ENCODE measurements around the gene DZIP3. TPM values are rescaled to one million over a fixed set of nuclear protein-coding genes. Genes with fewer than 3 reads are reported as not detected.

The DZIP3 gene
- total and polyA plus RNA-seq, 2 of the 8 experiments (the other 6 are each of a cell fraction or from before 2014, with no cell fraction given) = 10.4 to 24.3 TPM

- Histone ChIP-seq H3K79me2 (ENCODE audit: control insufficient read depth in 1 of 2, insufficient read depth in 2 of 2, low read length in 2 of 2) (no peaks in the 10 kb centered on the region), H3K27me3 (replicated peaks in 1 of 4; ENCODE audit: control insufficient read depth in 3 of 4, extremely low read depth in 1 of 4, insufficient read depth in 3 of 4, low read length in 3 of 4) (peaks cover 0 to 1% (median 0%) of the 10 kb centered on the region in 4 experiments; a peak in 1 of 7 replicates), H3K36me3 (ENCODE audit: control insufficient read depth in 2 of 4, insufficient read depth in 4 of 4, low read length in 3 of 4) (peaks cover 0 to 12% (median 0%) of the 10 kb centered on the region in 4 experiments; a peak in 4 of 8 replicates), H3K9ac (replicated peaks in 1 of 4; ENCODE audit: extremely low read depth in 1 of 4, low read depth in 3 of 4, low read length in 3 of 4) (no peak overlapping the region), H3K23me2 (ENCODE audit: low read depth, low read length) (no peaks in the 10 kb centered on the region), H2AFZ (ENCODE audit: low read length) (no peak overlapping the region), H3K4me3 (ENCODE audit: extremely low read depth in 1 of 4, insufficient read depth in 2 of 4, low read depth in 3 of 4, low read length in 4 of 4) (no peak overlapping the region), H3K14ac (ENCODE audit: insufficient read length) (no peak overlapping the region), H3K23ac (ENCODE audit: insufficient read length) (no peak overlapping the region), H2AK5ac (ENCODE audit: low read depth, low read length) (no peak overlapping the region), H3K4me2 (ENCODE audit: insufficient read depth in 1 of 2, low read depth in 2 of 2, low read length in 2 of 2) (no peak overlapping the region), H3K79me1 (ENCODE audit: low read depth, low read length) (no peaks in the 10 kb centered on the region), H3K9me3 (ENCODE audit: insufficient read depth in 2 of 2, low read depth in 1 of 2, low read length in 1 of 2) (no peaks in the 10 kb centered on the region), H2BK5ac (ENCODE audit: low read depth, low read length) (no peak overlapping the region), H2BK20ac (ENCODE audit: low read length) (no peak overlapping the region), H3K27ac (ENCODE audit: low read depth, low read length) (no peak overlapping the region), H4K5ac (ENCODE audit: insufficient read length, low read depth, low read length) (no peak overlapping the region), H2BK12ac (ENCODE audit: low read depth, low read length) (no peak overlapping the region), H3K4me1 (replicated peaks in 1 of 4; ENCODE audit: control insufficient read depth in 3 of 4, insufficient read depth in 4 of 4, low read length in 3 of 4) (peaks cover 0 to 2% (median 0%) of the 10 kb centered on the region in 4 experiments; a peak in 2 of 7 replicates), H4K8ac (ENCODE audit: extremely low read depth, insufficient read depth, low read length) (no peak overlapping the region), H2BK120ac (replicated peaks; ENCODE audit: low read depth, low read length) (no peak overlapping the region), H3K4ac (replicated peaks; ENCODE audit: insufficient read length, low read depth, low read length) (no peak overlapping the region), H4K20me1 (replicated peaks in 1 of 2; ENCODE audit: control insufficient read depth in 1 of 2, insufficient read depth in 2 of 2, low read length in 2 of 2) (no peaks in the 10 kb centered on the region), H3K56ac (replicated peaks; ENCODE audit: insufficient read length, low read depth, low read length) (no peak overlapping the region), H2BK15ac (ENCODE audit: low read length) (no peak overlapping the region), H3K18ac (ENCODE audit: extremely low read depth, low read length) (no peak overlapping the region), H4K91ac (replicated peaks; ENCODE audit: insufficient read length, low read length) (no peak overlapping the region)
- WGBS, 2 experiments (ENCODE audit: extremely low coverage in 1 of 2, insufficient coverage in 1 of 2, insufficient read length in 1 of 2, insufficient replicate concordance in 2 of 2, low coverage in 1 of 2, low lambda C conversion rate in 2 of 2, missing lambda C conversion rate in 1 of 2) = 0% methylated on average over 1 of the region's 1 CpG; no CpG with 5 or more reads in 1 of the 2 experiments
- DNase-seq (ENCODE audit: low read depth in 1 of 2, low spot score in 2 of 2) = no peak
- ChIA-PET POLR2A (ENCODE audit: partially characterized antibody) (no interaction called here), CTCF (ENCODE audit: partially characterized antibody) (interaction anchor here (0.8 to 1.6 kb wide), 4 partner anchors 10 to 248 kb away, joined by 3 to 5 read pairs (median 4); no protein-coding TSS in a partner anchor)
- FAIRE-seq = no peak
- TF ChIP-seq HDAC2 (IDR thresholded peaks at IDR 0.05; ENCODE audit: borderline replicate concordance in 1 of 2, low read depth in 2 of 2, low read length in 2 of 2) = no peak
- TF ChIP-seq HDAC6 (IDR thresholded peaks at IDR 0.05; ENCODE audit: low read depth, low read length) = no peak
- TF ChIP-seq MAFK (IDR thresholded peaks at IDR 0.05; ENCODE audit: low read depth, low read length) = no peak
- TF ChIP-seq GTF2F1 (IDR thresholded peaks at IDR 0.05; ENCODE audit: borderline replicate concordance, low read depth, low read length) = no peak
These were observed 77.8 kb downstream of the DZIP3 start for GRCh38 chr3:108667312-108667711.

All from H1 (cell line).